Measurements from ENCODE around the gene IMMT.

GRCh38 chr2:86147793-86148192, 47.5 kb downstream of the IMMT start:
- TF ChIP-seq CTCF (IDR thresholded peaks at IDR 0.05; ENCODE audit: insufficient read depth, low read length) (no peak), GABPA (IDR thresholded peaks at IDR 0.05; ENCODE audit: low read depth) (no peak)
